Fibroblast of villous mesenchyme (primary cell): Measurements from ENCODE around the gene TMEM121B. TPM values are rescaled to one million over a fixed set of nuclear protein-coding genes. Genes with fewer than 3 reads are reported as not detected.

Experiments used
- DNase-seq: peaks from one replicate; pipeline ENCODE4 v3.0.0-alpha.2; 2010; ENCODE audit warnings: low read depth
- H3K4me3 ChIP-seq: 2 replicates; pipeline ENCODE4 v1.5.1; 2011; ENCODE audit warnings: low read depth, mild to moderate bottlenecking, low read length
- total RNA-seq: library from RNA; depleted of rRNA; stranded (reverse); fragments of >200 nt; gene quantifications from 2 replicates; pipeline ENCODE4 v1.2.3, GENCODE V29; 2012
- TF ChIP-seq, protein P1 (sequence below): IDR thresholded peaks from 2 replicates; pipeline ENCODE4 v1.5.1; 2012; ENCODE audit warnings: low read depth, mild to moderate bottlenecking, low read length; ENCODE audit not compliant: insufficient read depth

Gene TMEM121B
- total RNA-seq = under 0.01 TPM in 2 replicates

DNA sequence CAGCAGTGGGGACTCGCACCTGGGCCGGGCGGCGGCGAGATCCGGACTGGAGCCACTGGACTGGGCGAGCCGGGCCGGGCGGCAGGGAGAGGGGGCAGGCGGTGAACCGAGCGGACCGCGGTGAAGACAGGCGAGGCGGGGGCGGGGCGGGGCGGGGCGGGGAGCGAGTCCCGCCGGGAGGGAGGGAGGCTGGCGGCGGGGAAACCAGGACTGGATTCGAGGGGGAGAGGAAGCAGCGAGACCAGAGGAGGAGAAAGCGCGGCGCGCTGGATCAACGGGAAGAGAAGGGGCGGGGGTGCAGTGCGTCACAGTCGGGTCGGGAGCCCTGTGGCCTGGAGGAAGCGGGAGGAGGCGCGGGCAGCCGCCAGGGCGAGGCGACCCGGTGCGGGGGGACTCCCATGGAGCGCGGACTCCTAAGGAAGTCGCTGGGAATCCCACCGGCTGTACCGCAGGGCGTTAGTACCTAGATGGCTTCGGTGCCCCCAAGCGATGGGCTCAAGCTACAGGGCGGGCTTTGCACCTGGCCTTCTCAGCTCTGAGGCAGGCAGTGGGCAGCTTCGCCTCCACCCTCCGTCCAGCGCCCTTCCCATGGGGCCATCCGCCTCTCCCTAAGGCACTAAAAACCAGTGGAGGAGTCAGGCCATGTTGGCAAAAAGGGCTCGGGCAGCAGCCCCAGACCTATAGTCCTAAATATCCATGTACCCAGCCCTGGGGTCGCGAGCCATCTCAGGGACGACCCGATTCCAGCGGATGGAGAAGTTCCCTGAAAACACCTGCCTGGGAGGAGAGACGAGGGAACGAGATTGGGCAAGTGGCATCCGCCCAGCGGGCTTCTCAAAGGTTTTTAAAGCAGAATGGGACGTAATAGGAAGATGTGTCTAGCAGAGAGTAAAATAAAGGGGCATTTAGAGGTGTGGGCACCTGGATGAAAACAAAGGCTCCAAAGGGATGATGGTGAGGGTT is at the start of gene TMEM121B:
TMEM121B (minus strand) TSS at position 128 of the 963 bp plus-strand sequence. CDS start 233 bp downstream, outside the sequence.
- peak; percentile 22 for DNase-seq
- H3K4me3 ChIP-seq = peak within 1 kb of the TSS; percentile 34
- TF ChIP-seq, protein P1, sequence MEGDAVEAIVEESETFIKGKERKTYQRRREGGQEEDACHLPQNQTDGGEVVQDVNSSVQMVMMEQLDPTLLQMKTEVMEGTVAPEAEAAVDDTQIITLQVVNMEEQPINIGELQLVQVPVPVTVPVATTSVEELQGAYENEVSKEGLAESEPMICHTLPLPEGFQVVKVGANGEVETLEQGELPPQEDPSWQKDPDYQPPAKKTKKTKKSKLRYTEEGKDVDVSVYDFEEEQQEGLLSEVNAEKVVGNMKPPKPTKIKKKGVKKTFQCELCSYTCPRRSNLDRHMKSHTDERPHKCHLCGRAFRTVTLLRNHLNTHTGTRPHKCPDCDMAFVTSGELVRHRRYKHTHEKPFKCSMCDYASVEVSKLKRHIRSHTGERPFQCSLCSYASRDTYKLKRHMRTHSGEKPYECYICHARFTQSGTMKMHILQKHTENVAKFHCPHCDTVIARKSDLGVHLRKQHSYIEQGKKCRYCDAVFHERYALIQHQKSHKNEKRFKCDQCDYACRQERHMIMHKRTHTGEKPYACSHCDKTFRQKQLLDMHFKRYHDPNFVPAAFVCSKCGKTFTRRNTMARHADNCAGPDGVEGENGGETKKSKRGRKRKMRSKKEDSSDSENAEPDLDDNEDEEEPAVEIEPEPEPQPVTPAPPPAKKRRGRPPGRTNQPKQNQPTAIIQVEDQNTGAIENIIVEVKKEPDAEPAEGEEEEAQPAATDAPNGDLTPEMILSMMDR = no peak

DNA sequence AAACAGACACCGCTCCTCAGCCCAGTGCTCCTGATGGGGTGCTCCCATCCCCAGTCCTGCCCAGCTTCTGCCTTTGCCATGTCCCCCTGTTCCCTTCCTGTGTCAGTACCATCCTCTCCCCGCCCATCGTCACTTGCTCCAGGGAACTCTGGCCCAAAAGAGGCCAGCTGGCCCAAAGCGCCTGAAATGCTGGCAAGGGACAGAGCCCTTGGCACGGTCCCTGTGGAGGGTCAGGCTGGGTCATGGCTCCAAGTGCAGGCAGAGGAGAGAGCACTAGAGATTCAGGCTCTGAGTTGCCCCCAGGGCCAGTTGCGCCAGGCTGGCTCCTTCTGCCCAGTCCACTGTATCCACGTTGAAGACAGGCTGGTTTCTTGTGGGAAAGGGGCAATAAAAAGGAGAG is 46.3 kb upstream of the TMEM121B start:
- no peak for DNase-seq
- no peak overlapping the region for H3K4me3 ChIP-seq
- TF ChIP-seq, protein P1 = no peak

DNA sequence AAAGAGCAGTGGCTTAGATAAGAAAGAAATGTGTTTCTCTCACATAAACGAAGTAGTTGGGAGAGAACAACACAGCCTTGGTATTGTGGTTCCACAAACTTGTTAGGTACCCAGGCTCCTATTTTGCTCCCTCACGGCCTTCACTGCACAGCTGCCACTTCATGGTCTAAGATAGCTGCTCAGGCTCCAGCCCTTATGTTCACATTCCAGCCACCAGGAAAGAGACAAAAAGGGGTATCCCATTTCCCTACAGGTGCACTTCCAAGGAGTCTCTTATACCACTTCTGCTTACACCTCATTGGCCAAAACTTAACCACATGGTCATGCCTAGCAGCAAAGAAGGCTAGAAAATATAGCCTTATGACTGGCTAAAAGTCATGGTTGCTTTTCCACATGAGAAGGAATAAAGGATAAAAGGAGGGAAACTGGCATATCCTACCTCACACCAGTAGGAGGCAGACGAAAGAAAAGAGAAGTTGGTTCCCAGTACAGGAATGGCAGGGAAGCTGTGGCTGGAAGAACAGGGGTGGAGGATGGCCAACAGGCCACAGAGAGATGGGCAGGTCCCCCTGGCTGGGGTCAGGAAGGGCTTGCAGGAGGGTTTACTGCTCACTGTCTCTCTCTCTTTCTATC is 43.3 kb upstream of the TMEM121B start:
- TF ChIP-seq, protein P1 = peak; percentile 26
- H3K4me3 ChIP-seq = no peak overlapping the region
- DNase-seq = no peak

DNA sequence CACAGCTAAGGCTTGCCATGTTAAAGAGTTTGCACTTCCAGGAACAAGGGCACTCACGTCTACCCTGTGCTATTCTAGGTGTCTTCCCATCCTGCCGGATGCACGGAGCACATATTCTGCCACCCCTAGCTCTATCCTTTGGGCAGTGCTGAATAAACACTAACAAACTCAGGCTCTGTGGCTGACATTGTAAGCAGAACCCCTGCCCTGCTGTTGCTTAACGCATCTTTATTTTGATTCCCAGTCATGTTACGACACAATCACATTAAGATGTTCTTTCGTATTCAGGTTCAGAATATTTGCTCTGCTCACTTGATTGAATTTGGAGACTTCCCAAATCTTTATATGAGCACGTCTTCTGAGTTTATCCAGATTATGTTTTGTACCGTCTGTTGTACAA is 41.6 kb upstream of the TMEM121B start:
- H3K4me3 ChIP-seq = no peak overlapping the region
- peak; percentile 4 for DNase-seq
- TF ChIP-seq, protein P1 = no peak

DNA sequence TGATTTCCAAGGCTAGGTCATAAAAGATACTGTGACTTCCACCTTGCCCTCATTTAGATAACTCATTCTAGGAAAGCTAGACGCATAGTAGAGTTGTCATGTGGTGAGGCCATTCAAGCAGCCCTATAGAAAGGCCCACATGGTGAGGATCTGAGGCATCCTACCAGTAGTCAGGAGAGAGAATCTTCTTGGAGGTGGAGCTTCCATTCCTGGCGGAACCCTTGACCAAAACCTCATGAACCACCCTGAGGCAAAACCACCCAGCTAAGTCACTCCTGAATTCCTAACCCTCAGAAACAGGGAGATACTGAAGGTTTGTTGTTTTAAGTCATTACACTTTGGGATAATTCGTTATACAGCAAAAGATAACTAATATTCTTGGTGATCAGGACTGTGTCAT is 40.8 kb upstream of the TMEM121B start:
- DNase-seq = no peak
- TF ChIP-seq, protein P1 = no peak
- no peak overlapping the region for H3K4me3 ChIP-seq

DNA sequence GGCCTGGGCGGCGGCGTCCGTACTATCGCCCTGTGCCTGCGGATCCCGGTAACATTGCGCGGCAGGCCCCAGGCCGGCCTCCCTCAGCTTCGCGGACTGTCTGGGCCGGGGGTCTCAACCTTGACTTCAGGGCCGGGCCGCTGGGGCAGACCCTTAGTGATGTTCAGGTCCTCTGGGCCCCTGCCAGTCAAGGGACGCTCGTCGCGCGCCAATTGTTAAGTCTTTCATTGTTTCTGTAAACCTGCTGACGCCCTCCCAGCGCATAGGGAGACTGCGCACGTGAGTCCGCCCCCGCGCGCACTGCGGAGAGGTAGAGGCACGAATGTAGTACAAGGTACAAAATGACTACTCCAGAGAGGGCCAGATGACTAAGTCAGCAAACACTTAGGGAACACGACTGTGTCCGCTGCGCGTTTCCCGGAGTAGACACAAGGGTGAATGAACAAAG is 38.4 kb upstream of the TMEM121B start:
- TF ChIP-seq, protein P1 = no peak
- DNase-seq = peak; percentile 38
- H3K4me3 ChIP-seq = peak overlapping the region; percentile 72
